Hepatocyte (in vitro differentiated cells): ENCODE data around the gene ATP6V0E1.

Experiments used
- EZH2 ChIP-seq: fragments of 200-600 bp; sonication (generic); IDR thresholded peaks from 2 replicates; pipeline ENCODE4 v1.6.1; 2016; ENCODE audit warnings: antibody characterized with exemption, mild to moderate bottlenecking, borderline replicate concordance
- TF ChIP-seq, protein P1 (sequence below): fragments of 200-600 bp; sonication (generic); IDR thresholded peaks from 2 replicates; pipeline ENCODE4 v1.5.1; 2016; ENCODE audit warnings: antibody characterized with exemption, mild to moderate bottlenecking; ENCODE audit not compliant: poor library complexity

DNA sequence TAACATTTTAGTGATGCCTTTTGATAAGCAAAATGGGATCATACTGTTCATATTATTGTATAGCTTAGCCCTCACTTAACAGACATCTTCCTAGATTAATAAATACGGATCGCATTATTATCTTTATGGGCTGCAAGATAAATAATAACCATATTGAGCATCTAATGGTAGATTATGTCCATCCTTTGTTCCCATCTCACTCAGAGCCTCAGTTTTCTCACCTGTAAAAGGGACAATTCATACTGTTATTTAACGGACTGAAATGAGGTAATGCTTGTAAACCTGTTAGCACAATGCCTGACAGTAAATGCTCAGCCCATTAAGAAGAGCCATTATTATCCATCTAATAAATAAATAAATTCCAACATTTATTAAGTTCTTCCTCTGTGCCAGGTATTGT is 27.3 kb upstream of the ATP6V0E1 start:
- TF ChIP-seq, protein P1, sequence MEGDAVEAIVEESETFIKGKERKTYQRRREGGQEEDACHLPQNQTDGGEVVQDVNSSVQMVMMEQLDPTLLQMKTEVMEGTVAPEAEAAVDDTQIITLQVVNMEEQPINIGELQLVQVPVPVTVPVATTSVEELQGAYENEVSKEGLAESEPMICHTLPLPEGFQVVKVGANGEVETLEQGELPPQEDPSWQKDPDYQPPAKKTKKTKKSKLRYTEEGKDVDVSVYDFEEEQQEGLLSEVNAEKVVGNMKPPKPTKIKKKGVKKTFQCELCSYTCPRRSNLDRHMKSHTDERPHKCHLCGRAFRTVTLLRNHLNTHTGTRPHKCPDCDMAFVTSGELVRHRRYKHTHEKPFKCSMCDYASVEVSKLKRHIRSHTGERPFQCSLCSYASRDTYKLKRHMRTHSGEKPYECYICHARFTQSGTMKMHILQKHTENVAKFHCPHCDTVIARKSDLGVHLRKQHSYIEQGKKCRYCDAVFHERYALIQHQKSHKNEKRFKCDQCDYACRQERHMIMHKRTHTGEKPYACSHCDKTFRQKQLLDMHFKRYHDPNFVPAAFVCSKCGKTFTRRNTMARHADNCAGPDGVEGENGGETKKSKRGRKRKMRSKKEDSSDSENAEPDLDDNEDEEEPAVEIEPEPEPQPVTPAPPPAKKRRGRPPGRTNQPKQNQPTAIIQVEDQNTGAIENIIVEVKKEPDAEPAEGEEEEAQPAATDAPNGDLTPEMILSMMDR, result no peak
- TF ChIP-seq EZH2, result no peak
